CD4-positive, CD25-positive, alpha-beta regulatory T cell (primary cell): Measurements from ENCODE around the gene OR51L1. TPM values are rescaled to one million over a fixed set of nuclear protein-coding genes. Genes with fewer than 3 reads are reported as not detected.

Experiments
- ATAC-seq, 2 donors: fragments of 150-1000 bp; cut with Tn5 transposase; one replicate each; pipeline ENCODE4 v1.10.0; 2021; ENCODE audit warnings: low read depth in 2 of 2, moderate number of reproducible peaks in 2 of 2, moderate library complexity in 1 of 2
- DNase-seq, 3 donors: peaks; one replicate each; pipeline versions ENCODE4 v3.0.0 to v3.0.0-alpha.2; 2012 to 2022; ENCODE audit warnings: mixed read lengths in 1 of 3
- H3K27ac ChIP-seq: one replicate; pipeline ENCODE4 v1.7.0; 2013; ENCODE audit warnings: mild to moderate bottlenecking, low read length; ENCODE audit not compliant: insufficient read depth, poor library complexity, severe bottlenecking
- H3K27me3 ChIP-seq: one replicate; pipeline ENCODE4 v1.7.0; 2013; ENCODE audit warnings: low read length; ENCODE audit not compliant: control insufficient read depth, insufficient read depth
- H3K36me3 ChIP-seq: one replicate; pipeline ENCODE4 v1.7.0; 2013; ENCODE audit warnings: mild to moderate bottlenecking, low read length, moderate library complexity; ENCODE audit not compliant: control insufficient read depth, insufficient read depth
- H3K4me1 ChIP-seq: 2 replicates; pipeline ENCODE4 v1.7.0; 2013; ENCODE audit warnings: mild to moderate bottlenecking, low read length; ENCODE audit not compliant: insufficient read depth, control insufficient read depth, poor library complexity, severe bottlenecking
- H3K4me3 ChIP-seq: one replicate; pipeline ENCODE4 v1.7.0; 2013; ENCODE audit warnings: low read depth, mild to moderate bottlenecking, low read length, moderate library complexity
- H3K9me3 ChIP-seq, 2 experiments: 1 replicate in 1 of 2; 2 replicates in 1 of 2; pipeline ENCODE4 v1.7.0; 2013; ENCODE audit warnings: low read length in 2 of 2, mild to moderate bottlenecking in 1 of 2, moderate library complexity in 1 of 2; ENCODE audit not compliant: control insufficient read depth in 2 of 2
- H3K27ac Mint-ChIP-seq, 3 donors: one replicate each; pipeline ENCODE4 v1.8.0; 2020 to 2022; ENCODE audit warnings: mild to moderate bottlenecking in 3 of 3, mixed read lengths in 3 of 3, moderate library complexity in 2 of 3
- H3K27me3 Mint-ChIP-seq: one replicate; pipeline ENCODE4 v1.8.0; 2022; ENCODE audit warnings: mild to moderate bottlenecking, mixed read lengths
- H3K36me3 Mint-ChIP-seq: one replicate; pipeline ENCODE4 v1.8.0; 2020; ENCODE audit warnings: mixed read lengths
- H3K4me1 Mint-ChIP-seq, 4 donors: one replicate each; pipeline ENCODE4 v1.8.0; 2020 to 2022; ENCODE audit warnings: mixed read lengths in 4 of 4, mild to moderate bottlenecking in 1 of 4
- H3K4me3 Mint-ChIP-seq, 4 donors: one replicate each; pipeline ENCODE4 v1.8.0; 2020 to 2022; ENCODE audit warnings: mild to moderate bottlenecking in 4 of 4, mixed read lengths in 4 of 4, moderate library complexity in 3 of 4
- H3K9me3 Mint-ChIP-seq, 7 donors: one replicate each; pipeline ENCODE4 v1.8.0; 2020 to 2022; ENCODE audit warnings: mixed read lengths in 7 of 7, mild to moderate bottlenecking in 3 of 7, moderate library complexity in 2 of 7
- polyA plus RNA-seq, 4 donors: library from polyadenylated mRNA; unstranded; fragments of 300-500 nt; fragmentation: Illumina TruSeq; gene quantifications; one replicate each; pipeline ENCODE4 v1.2.3, GENCODE V29; 2021
- total RNA-seq: library from RNA; stranded (reverse); gene quantifications from one replicate; pipeline ENCODE4 v1.2.3, GENCODE V29; 2022

Gene OR51L1
- total and polyA plus RNA-seq, 5 donors from 2014 or later = not detected

- no peaks in the 10 kb centered on the region for H3K4me1 ChIP-seq
- H3K27ac ChIP-seq = no peak overlapping the region
- H3K27ac Mint-ChIP-seq = no peak overlapping the region
- no peaks in the 10 kb centered on the region for H3K9me3 ChIP-seq
- H3K27me3 ChIP-seq = no peaks in the 10 kb centered on the region
- H3K27me3 Mint-ChIP-seq = no peaks in the 10 kb centered on the region
- no peak overlapping the region for H3K4me3 Mint-ChIP-seq
- H3K4me3 ChIP-seq = no peak overlapping the region
- no peak for DNase-seq
- H3K36me3 ChIP-seq = no peaks in the 10 kb centered on the region
- no peaks in the 10 kb centered on the region for H3K36me3 Mint-ChIP-seq
- peaks cover 0 to 3% (median 0%) of the 10 kb centered on the region in 7 donors for H3K9me3 Mint-ChIP-seq
- peaks cover 0 to 2% (median 0%) of the 10 kb centered on the region in 4 donors for H3K4me1 Mint-ChIP-seq
- no peak for ATAC-seq
Observed at GRCh38 chr11:5036669-5037068, 42.0 kb downstream of the OR51L1 start.

DNA sequence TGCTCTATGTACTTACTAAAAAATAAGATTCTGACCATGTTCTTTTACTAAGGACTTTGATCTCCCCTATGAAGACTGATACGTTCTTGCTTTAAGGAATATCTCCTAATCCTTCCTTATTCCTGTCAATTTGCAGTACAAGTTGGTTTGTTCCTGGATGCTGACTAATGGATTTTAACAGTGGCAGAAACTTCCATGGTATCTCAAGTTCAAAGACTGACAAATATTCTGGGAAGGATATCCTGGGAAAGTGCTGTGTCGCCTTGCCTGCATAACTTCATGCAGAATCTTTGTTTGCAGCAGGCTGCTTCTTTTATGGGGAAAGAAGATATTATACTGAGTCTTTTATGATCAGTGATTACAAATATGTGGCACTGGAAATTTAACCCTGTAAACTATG lies 43.3 kb downstream of the OR51L1 start:
- Histone ChIP-seq H3K9me3 (no peaks in the 10 kb centered on the region), H3K4me1 (no peaks in the 10 kb centered on the region), H3K36me3 (no peaks in the 10 kb centered on the region), H3K27ac (no peak overlapping the region), H3K4me3 (no peak overlapping the region), H3K27me3 (no peaks in the 10 kb centered on the region)
- H3K9me3 Mint-ChIP-seq = peaks cover 0 to 5% (median 0%) of the 10 kb centered on the region in 7 donors
- H3K4me1 Mint-ChIP-seq = peaks cover 0 to 2% (median 0%) of the 10 kb centered on the region in 4 donors
- H3K36me3 Mint-ChIP-seq = no peaks in the 10 kb centered on the region
- DNase-seq = no peak
- H3K27ac Mint-ChIP-seq = no peak overlapping the region
- ATAC-seq = no peak
- H3K27me3 Mint-ChIP-seq = no peaks in the 10 kb centered on the region
- no peak overlapping the region for H3K4me3 Mint-ChIP-seq

- peaks cover 0 to 2% (median 0%) of the 10 kb centered on the region in 4 donors for H3K4me1 Mint-ChIP-seq
- Histone ChIP-seq H3K27ac (no peak overlapping the region), H3K4me1 (no peaks in the 10 kb centered on the region), H3K27me3 (no peaks in the 10 kb centered on the region), H3K36me3 (no peaks in the 10 kb centered on the region), H3K9me3 (no peaks in the 10 kb centered on the region), H3K4me3 (no peak overlapping the region)
- peaks cover 0 to 5% (median 0%) of the 10 kb centered on the region in 7 donors for H3K9me3 Mint-ChIP-seq
- DNase-seq (no peak), ATAC-seq (no peak)
- no peak overlapping the region for H3K4me3 Mint-ChIP-seq
- H3K27me3 Mint-ChIP-seq = no peaks in the 10 kb centered on the region
- H3K27ac Mint-ChIP-seq = no peak overlapping the region
- no peaks in the 10 kb centered on the region for H3K36me3 Mint-ChIP-seq
Observed at GRCh38 chr11:5038341-5038740, 43.7 kb downstream of the OR51L1 start.

DNA sequence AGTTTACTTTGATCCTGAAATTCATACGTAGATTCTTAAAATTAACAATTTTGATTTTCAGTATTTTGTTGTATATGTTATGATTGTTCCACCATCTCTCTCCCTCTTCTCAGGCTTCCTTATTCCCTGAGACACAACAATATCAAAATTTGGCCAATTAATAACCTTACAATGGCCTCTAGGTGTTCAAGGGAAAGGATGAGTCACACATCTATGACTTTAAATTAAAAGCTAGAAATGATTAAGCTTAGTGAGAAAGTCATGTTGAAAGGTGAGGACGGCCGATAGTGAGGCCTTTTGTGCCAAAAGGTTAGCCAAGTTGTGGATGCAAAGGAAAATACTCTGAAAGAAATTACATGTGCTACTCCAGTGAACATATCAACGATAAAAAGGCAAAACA lies 46.2 kb downstream of the OR51L1 start:
- no peak for ATAC-seq
- Mint-ChIP-seq H3K4me1 (peaks cover 0 to 2% (median 0%) of the 10 kb centered on the region in 4 donors), H3K27me3 (no peaks in the 10 kb centered on the region)

DNA sequence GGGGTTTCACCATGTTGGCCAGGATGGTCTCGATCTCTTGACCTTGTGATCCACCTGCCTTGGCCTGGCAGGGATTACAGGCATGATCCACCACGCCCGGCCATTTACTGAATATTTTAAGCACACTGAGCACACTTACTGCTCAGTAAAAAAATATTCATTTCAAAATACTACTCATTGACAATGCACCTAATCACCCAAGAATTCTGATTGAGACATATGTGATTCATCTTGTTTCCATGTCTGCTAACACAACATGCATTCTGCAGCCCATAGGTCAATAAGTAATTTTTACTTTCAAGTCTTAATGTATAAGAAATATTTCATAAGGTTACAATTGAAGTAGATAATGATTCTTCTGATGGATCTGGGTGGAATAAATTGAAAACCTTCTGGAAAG lies 47.4 kb downstream of the OR51L1 start:
- no peak overlapping the region for H3K27ac Mint-ChIP-seq
- H3K4me1 Mint-ChIP-seq = no peaks in the 10 kb centered on the region
- no peak overlapping the region for H3K4me3 ChIP-seq

More for the DNA sequence above, 46.2 kb downstream of the OR51L1 start:
- H3K27ac Mint-ChIP-seq = no peak overlapping the region
- Histone ChIP-seq H3K4me1 (no peaks in the 10 kb centered on the region), H3K27ac (no peak overlapping the region), H3K9me3 (no peaks in the 10 kb centered on the region), H3K36me3 (no peaks in the 10 kb centered on the region), H3K27me3 (no peaks in the 10 kb centered on the region), H3K4me3 (no peak overlapping the region)
- no peak for DNase-seq
- H3K9me3 Mint-ChIP-seq = peaks cover 0 to 5% (median 0%) of the 10 kb centered on the region in 7 donors
- no peaks in the 10 kb centered on the region for H3K36me3 Mint-ChIP-seq
- H3K4me3 Mint-ChIP-seq = no peak overlapping the region

DNA sequence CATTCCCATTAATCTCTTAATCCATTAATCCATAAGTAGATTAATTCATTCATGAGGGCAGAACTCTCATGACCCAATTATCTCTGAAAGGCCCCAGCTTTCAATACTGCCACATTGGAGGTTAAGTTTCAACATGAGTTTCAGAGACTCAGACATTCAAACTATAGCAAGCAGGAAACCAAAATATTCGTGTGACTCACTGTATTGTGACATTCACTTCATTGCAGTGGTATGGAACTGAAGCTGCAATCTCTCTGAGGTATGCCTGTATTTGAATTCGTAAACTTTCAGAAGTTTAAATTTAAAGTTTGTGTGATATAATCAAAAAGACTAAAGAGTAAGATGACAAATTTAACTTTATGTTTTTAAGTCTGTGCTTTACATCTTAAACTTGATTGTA lies 48.7 kb downstream of the OR51L1 start:
- H3K4me3 ChIP-seq = no peak overlapping the region
- no peaks in the 10 kb centered on the region for H3K27me3 ChIP-seq
- Mint-ChIP-seq H3K9me3 (peaks cover 0 to 7% (median 0%) of the 10 kb centered on the region in 7 donors), H3K4me1 (no peaks in the 10 kb centered on the region), H3K4me3 (no peak overlapping the region), H3K36me3 (no peaks in the 10 kb centered on the region), H3K27ac (no peak overlapping the region), H3K27me3 (no peaks in the 10 kb centered on the region)
- no peak for DNase-seq
- H3K4me1 ChIP-seq = no peaks in the 10 kb centered on the region
- no peak for ATAC-seq
- no peaks in the 10 kb centered on the region for H3K9me3 ChIP-seq
- H3K27ac ChIP-seq = no peak overlapping the region
- no peaks in the 10 kb centered on the region for H3K36me3 ChIP-seq

More for the DNA sequence above, 47.4 kb downstream of the OR51L1 start:
- DNase-seq = no peak
- no peak for ATAC-seq
- no peaks in the 10 kb centered on the region for H3K27me3 ChIP-seq
- no peak overlapping the region for H3K27ac ChIP-seq
- H3K4me3 Mint-ChIP-seq = no peak overlapping the region
- no peaks in the 10 kb centered on the region for H3K9me3 ChIP-seq
- no peaks in the 10 kb centered on the region for H3K36me3 ChIP-seq
- no peaks in the 10 kb centered on the region for H3K4me1 ChIP-seq
- no peaks in the 10 kb centered on the region for H3K27me3 Mint-ChIP-seq
- H3K9me3 Mint-ChIP-seq = peaks cover 0 to 9% (median 0%) of the 10 kb centered on the region in 7 donors
- H3K36me3 Mint-ChIP-seq = no peaks in the 10 kb centered on the region

DNA sequence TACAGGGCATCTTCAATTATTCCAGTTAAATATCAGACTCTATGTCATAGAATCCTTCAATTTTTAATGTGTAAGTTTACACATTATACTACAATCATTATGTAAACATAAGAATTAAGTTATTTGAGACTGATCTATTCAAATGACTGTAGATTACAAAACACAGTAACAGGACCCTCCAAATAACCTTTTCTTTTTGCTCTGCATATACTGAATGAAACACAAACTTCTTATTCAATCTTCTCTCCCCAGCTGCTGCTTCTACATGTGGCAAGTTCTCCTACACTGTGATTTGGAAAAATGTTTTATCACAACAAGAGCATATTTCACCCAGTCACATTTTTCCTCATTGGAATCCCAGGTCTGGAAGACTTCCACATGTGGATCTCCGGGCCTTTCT lies 51.6 kb downstream of the OR51L1 start, which contains the start of gene OR52J3:
Gene OR52J3, plus strand, starts transcription at position 301 of the 400 bp plus-strand sequence. Its CDS starts 0 bp downstream, at position 301.
- DNase-seq = no peak
- H3K9me3 ChIP-seq = no peaks in the 10 kb centered on the region
- H3K27ac ChIP-seq = no peak within 1 kb of the TSS
- H3K4me3 Mint-ChIP-seq = no peak within 1 kb of the TSS
- no peaks in the 10 kb centered on the region for H3K27me3 ChIP-seq
- H3K36me3 ChIP-seq = no peaks in the 10 kb centered on the region
- peaks cover 0 to 7% (median 0%) of the 10 kb centered on the region in 7 donors for H3K9me3 Mint-ChIP-seq
- no peak within 1 kb of the TSS for H3K4me3 ChIP-seq
- no peaks in the 10 kb centered on the region for H3K27me3 Mint-ChIP-seq
- H3K27ac Mint-ChIP-seq = no peak within 1 kb of the TSS
- H3K36me3 Mint-ChIP-seq = no peaks in the 10 kb centered on the region
- no peaks in the 10 kb centered on the region for H3K4me1 Mint-ChIP-seq
- no peaks in the 10 kb centered on the region for H3K4me1 ChIP-seq
- ATAC-seq = no peak

DNA sequence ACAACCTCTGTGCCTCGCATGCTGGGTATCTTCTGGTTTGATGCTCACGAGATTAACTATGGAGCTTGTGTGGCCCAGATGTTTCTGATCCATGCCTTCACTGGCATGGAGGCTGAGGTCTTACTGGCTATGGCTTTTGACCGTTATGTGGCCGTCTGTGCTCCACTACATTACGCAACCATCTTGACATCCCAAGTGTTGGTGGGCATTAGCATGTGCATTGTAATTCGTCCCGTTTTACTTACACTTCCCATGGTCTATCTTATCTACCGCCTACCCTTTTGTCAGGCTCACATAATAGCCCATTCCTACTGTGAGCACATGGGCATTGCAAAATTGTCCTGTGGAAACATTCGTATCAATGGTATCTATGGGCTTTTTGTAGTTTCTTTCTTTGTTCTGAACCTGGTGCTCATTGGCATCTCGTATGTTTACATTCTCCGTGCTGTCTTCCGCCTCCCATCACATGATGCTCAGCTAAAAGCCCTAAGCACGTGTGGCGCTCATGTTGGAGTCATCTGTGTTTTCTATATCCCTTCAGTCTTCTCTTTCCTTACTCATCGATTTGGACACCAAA lies 52.2 kb downstream of the OR51L1 start:
- no peaks in the 10 kb centered on the region for H3K9me3 ChIP-seq
- Mint-ChIP-seq H3K4me3 (no peak overlapping the region), H3K27me3 (no peaks in the 10 kb centered on the region), H3K36me3 (no peaks in the 10 kb centered on the region), H3K27ac (no peak overlapping the region), H3K9me3 (peaks cover 0 to 7% (median 0%) of the 10 kb centered on the region in 7 donors), H3K4me1 (no peaks in the 10 kb centered on the region)
- no peak overlapping the region for H3K27ac ChIP-seq
- H3K36me3 ChIP-seq = no peaks in the 10 kb centered on the region
- DNase-seq (no peak), ATAC-seq (no peak)
- no peaks in the 10 kb centered on the region for H3K27me3 ChIP-seq
- no peaks in the 10 kb centered on the region for H3K4me1 ChIP-seq
- no peak overlapping the region for H3K4me3 ChIP-seq
